GM19397 (cell line): ENCODE measurements around the gene SLC22A3.
"Not testable (repeated sequence)": the region's sequence is repeated elsewhere in the genome, so short reads cannot be mapped to it uniquely, and the experiment has no call there.

ENCODE experiments used
- ATAC-seq: cut with Tn5 transposase; IDR thresholded peaks from one replicate; pipeline ENCODE4 v1.9.1; 2021; ENCODE audit warnings: mild to moderate bottlenecking, moderate library complexity; ENCODE audit not compliant: unreplicated experiment

SLC22A3 gene

GRCh38 chr6:160437154-160437553 lies 89.0 kb downstream of the SLC22A3 start:
- no peak for ATAC-seq

DNA sequence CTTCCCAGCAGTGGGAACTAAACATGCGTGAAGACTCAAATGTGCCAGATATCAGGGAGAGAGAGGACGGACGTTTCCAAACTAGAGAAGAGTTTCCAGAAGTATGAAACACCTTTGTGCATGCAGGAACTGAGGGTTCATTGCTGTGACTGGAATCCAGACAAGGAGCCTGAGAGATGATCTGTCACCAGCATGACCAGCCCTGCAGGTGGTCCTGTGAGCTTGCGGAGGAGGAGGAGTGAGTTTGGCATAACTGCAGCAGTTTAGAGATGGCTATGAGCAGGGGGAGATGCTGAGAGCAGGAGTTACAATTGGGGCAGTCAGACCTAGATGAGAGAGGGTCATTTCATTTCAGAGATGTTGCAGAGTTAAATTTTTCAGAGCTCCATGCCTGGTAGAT lies 89.6 kb downstream of the SLC22A3 start:
- ATAC-seq: no peak

DNA sequence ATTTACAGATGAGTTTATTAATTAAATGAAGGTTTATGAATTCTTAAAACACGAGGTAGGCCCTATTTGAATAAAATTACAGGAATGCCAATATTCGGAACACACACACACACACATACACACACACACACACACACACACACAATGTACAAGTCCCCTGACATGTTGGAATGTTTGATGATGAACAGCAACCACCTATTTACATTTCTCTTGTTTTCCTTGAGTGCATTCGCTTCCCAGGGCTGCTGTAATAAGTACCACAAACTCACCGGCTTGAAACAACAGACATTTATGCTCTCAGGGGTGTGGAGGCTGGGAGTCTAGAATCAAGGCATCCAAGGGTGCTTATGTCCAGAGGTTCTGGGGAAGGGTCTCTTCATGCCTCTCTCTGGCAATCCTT lies 90.3 kb downstream of the SLC22A3 start:
- ATAC-seq: no peak

- no peak for ATAC-seq
These were observed 91.6 kb downstream of the SLC22A3 start for GRCh38 chr6:160439751-160440150.

DNA sequence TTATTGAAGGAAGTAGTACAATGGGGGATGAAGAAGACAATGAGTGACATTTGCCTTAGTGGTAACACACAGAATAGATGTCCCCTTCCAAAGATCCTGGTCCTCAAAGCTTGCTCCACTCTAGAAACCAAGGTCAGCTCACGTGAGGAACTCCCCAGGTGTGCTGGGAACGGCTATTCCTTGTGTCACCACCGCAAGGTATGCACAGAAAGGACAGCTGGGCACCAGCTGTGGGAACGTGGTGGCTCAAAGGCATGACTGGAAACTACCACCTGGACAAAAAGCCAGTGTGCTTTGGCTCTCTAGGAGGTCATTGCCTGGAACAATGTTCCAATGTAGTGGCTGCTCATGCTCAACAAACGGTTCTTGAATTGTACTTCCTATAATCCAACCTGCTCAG lies 94.0 kb downstream of the SLC22A3 start:
- no peak for ATAC-seq

GRCh38 chr6:160445130-160445529 lies 97.0 kb downstream of the SLC22A3 start:
- no peak for ATAC-seq

DNA sequence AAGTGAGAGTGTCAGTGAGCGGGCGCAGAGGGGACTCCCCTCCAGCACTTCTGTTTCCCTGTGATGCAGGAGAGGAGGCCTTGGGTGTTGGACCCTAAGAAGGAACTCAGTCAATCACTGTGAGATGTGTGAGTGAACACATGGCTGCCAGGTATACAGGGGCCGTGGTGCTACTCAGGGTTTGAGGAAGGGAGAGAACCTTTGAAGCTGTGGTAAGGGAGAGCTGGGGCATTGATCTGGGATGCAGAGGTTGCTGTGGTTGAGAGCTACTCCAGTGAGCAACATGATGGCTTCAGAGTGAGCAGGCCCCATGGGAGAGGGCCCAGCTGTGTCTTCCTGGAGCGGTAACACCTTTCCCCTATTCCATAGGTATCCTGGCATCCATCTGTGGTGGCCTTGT lies 99.2 kb downstream of the SLC22A3 start:
- ATAC-seq: no peak

- not testable (repeated sequence) for ATAC-seq
These were observed 101.6 kb downstream of the SLC22A3 start for GRCh38 chr6:160449787-160450186.

GRCh38 chr6:160450849-160451248 lies 102.7 kb downstream of the SLC22A3 start:
- no peak for ATAC-seq

- ATAC-seq: no peak
These were observed 106.1 kb downstream of the SLC22A3 start for GRCh38 chr6:160454303-160454702.

- no peak for ATAC-seq
These were observed 106.9 kb downstream of the SLC22A3 start for GRCh38 chr6:160455081-160455480.

GRCh38 chr6:160455541-160456213 lies 107.5 kb downstream of the SLC22A3 start:
- ATAC-seq: peak; percentile 78

GRCh38 chr6:160456214-160456546 lies 108.0 kb downstream of the SLC22A3 start:
- no peak for ATAC-seq

DNA sequence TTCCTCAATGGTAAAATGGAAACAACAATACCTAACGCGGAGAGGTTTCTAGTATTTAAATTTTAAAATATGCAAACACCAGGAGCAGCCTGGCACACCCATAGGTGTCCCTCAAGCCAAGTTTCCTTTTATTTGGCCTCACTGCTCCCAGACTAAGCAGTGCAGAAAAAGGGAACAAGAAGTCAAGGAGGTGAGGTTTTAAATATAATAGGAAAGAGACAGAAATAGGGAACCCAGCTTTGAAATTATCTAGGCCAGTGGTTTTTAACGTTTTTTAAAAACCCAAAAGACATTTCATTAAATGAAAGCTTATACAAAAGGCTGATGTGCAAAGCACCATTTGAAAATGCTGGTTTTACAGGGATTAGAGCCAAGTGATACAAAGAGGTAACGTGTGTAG lies 109.6 kb downstream of the SLC22A3 start:
- no peak for ATAC-seq

- no peak for ATAC-seq
These were observed 113.5 kb downstream of the SLC22A3 start for GRCh38 chr6:160461641-160462040.

- no peak for ATAC-seq
These were observed 113.9 kb downstream of the SLC22A3 start for GRCh38 chr6:160462116-160462515.

GRCh38 chr6:160462551-160463109 lies 114.5 kb downstream of the SLC22A3 start:
- ATAC-seq: peak; percentile 91

- ATAC-seq: no peak
These were observed 116.6 kb downstream of the SLC22A3 start for GRCh38 chr6:160464744-160465143.

GRCh38 chr6:160467261-160467871 lies 119.2 kb downstream of the SLC22A3 start:
- ATAC-seq: not testable (repeated sequence)

GRCh38 chr6:160469153-160469552 lies 121.0 kb downstream of the SLC22A3 start:
- no peak for ATAC-seq

- not testable (repeated sequence) for ATAC-seq
These were observed 127.9 kb downstream of the SLC22A3 start for GRCh38 chr6:160476056-160476455.

- not testable (repeated sequence) for ATAC-seq
These were observed 128.9 kb downstream of the SLC22A3 start for GRCh38 chr6:160477072-160477471.
